WTC11 (cell line): ENCODE data around the gene TTC7B. TPM values are rescaled to one million over a fixed set of nuclear protein-coding genes. Genes with fewer than 3 reads are reported as not detected.

Source experiments
- ATAC-seq: fragments of 200-7000 bp; cut with Tn5 transposase; 2 replicates; pipeline ENCODE4 v1.10.0; 2021; ENCODE audit warnings: mild to moderate bottlenecking, moderate library complexity
- CTCF ChIA-PET: fragments of 300-600 bp; sonication (Branson Sonifier 250); formaldehyde crosslinking; loops from one replicate; lab custom pipeline; 2021; ENCODE audit warnings: antibody characterized with exemption; lab: Charles Lee
- POLR2A ChIA-PET: fragments of 350-600 bp; sonication (Branson Sonifier 250); formaldehyde crosslinking; loops from one replicate; lab custom pipeline; 2021; ENCODE audit warnings: antibody characterized with exemption; lab: Charles Lee
- DNase-seq: peaks from one replicate; pipeline ENCODE4 v3.0.0; 2021; ENCODE audit warnings: low spot score
- H3K27ac Mint-ChIP-seq: 2 replicates; pipeline ENCODE4 v1.8.0; 2021; ENCODE audit warnings: mixed read lengths
- H3K27me3 Mint-ChIP-seq: 2 replicates; pipeline ENCODE4 v1.8.0; 2021; ENCODE audit warnings: low read depth, mild to moderate bottlenecking, moderate library complexity, mixed read lengths
- H3K36me3 Mint-ChIP-seq: 2 replicates; pipeline ENCODE4 v1.8.0; 2021; ENCODE audit warnings: mixed read lengths
- H3K4me1 Mint-ChIP-seq: 2 replicates; pipeline ENCODE4 v1.8.0; 2022; ENCODE audit warnings: mixed read lengths
- H3K4me3 Mint-ChIP-seq: 2 replicates; pipeline ENCODE4 v1.8.0; 2021; ENCODE audit warnings: mild to moderate bottlenecking, moderate library complexity, mixed read lengths
- H3K9me3 Mint-ChIP-seq: 2 replicates; pipeline ENCODE4 v1.8.0; 2021; ENCODE audit warnings: mixed read lengths
- ETV6 ChIP-seq: sonication (generic); formaldehyde crosslinking; IDR thresholded peaks from 2 replicates; pipeline ENCODE4 v1.8.1; 2022; ENCODE audit warnings: mild to moderate bottlenecking, missing genetic modification reagents
- GABPB1 ChIP-seq: sonication (generic); formaldehyde crosslinking; IDR thresholded peaks from 2 replicates; pipeline ENCODE4 v1.8.1; 2023; ENCODE audit warnings: mild to moderate bottlenecking, missing genetic modification reagents
- HMGA2 ChIP-seq: fragments of 250-450 bp; sonication (Bioruptor Pico); IDR thresholded peaks from 2 replicates; pipeline ENCODE4 v1.4.0; 2021; ENCODE audit warnings: mild to moderate bottlenecking, moderate library complexity
- JAZF1 ChIP-seq: fragments of 250-450 bp; sonication (Bioruptor Pico); IDR thresholded peaks from 2 replicates; pipeline ENCODE4 v1.9.0; 2021; ENCODE audit warnings: moderate library complexity, mild to moderate bottlenecking, inconsistent platforms
- MYBL2 ChIP-seq: sonication (generic); formaldehyde crosslinking; IDR thresholded peaks from 2 replicates; pipeline ENCODE4 v1.8.1; 2023; ENCODE audit warnings: mild to moderate bottlenecking, moderate library complexity, missing genetic modification reagents
- SOX15 ChIP-seq: fragments of 250-450 bp; sonication (Bioruptor Pico); IDR thresholded peaks from 2 replicates; pipeline ENCODE4 v1.9.0; 2021; ENCODE audit warnings: mild to moderate bottlenecking
- TCF7 ChIP-seq: sonication (generic); formaldehyde crosslinking; IDR thresholded peaks from 2 replicates; pipeline ENCODE4 v1.8.0; 2022; ENCODE audit warnings: mild to moderate bottlenecking, low read depth, missing genetic modification reagents, moderate library complexity
- ZNF121 ChIP-seq: sonication (generic); formaldehyde crosslinking; IDR thresholded peaks from 2 replicates; pipeline ENCODE4 v1.8.0; 2023; ENCODE audit warnings: missing genetic modification reagents
- ZNF138 ChIP-seq: sonication (generic); formaldehyde crosslinking; conservative IDR thresholded peaks from 2 replicates; pipeline ENCODE4 v1.8.1; 2022; ENCODE audit warnings: mild to moderate bottlenecking, moderate library complexity, missing genetic modification reagents
- ZNF317 ChIP-seq: sonication (generic); formaldehyde crosslinking; IDR thresholded peaks from 2 replicates; pipeline ENCODE4 v1.8.1; 2023; ENCODE audit warnings: low read depth, mild to moderate bottlenecking, moderate library complexity, missing genetic modification reagents, borderline replicate concordance
- ZNF671 ChIP-seq: fragments of 250-450 bp; sonication (Bioruptor Pico); IDR thresholded peaks from 2 replicates; pipeline ENCODE4 v1.8.0; 2021; ENCODE audit warnings: mild to moderate bottlenecking
- total RNA-seq: library from RNA; stranded (reverse); gene quantifications from 3 replicates; pipeline ENCODE4 v1.2.3, GENCODE V29; 2021
- TF ChIP-seq, protein P1 (sequence below): sonication (generic); formaldehyde crosslinking; IDR thresholded peaks from 2 replicates; pipeline ENCODE4 v1.8.0; 2022; ENCODE audit warnings: mild to moderate bottlenecking, missing genetic modification reagents
- TF ChIP-seq, protein P2 (sequence below): sonication (generic); formaldehyde crosslinking; IDR thresholded peaks from 2 replicates; pipeline ENCODE4 v1.8.0; 2022; ENCODE audit warnings: mild to moderate bottlenecking, missing genetic modification reagents
- TF ChIP-seq, protein P3 (sequence below): sonication (generic); formaldehyde crosslinking; conservative IDR thresholded peaks from 2 replicates; pipeline ENCODE4 v1.8.1; 2022; ENCODE audit warnings: mild to moderate bottlenecking, missing genetic modification reagents
- TF ChIP-seq, protein P4 (sequence below): sonication (generic); formaldehyde crosslinking; IDR thresholded peaks from 2 replicates; pipeline ENCODE4 v1.8.1; 2022; ENCODE audit warnings: low read depth, missing genetic modification reagents, borderline replicate concordance
- TF ChIP-seq, protein P5 (sequence below): sonication (generic); formaldehyde crosslinking; IDR thresholded peaks from 2 replicates; pipeline ENCODE4 v1.8.0; 2022; ENCODE audit warnings: mild to moderate bottlenecking, missing genetic modification reagents
- TF ChIP-seq, protein P6 (sequence below): fragments of 250-450 bp; sonication (Bioruptor Pico); IDR thresholded peaks from 2 replicates; pipeline ENCODE4 v2.1.2; 2022; ENCODE audit warnings: mild to moderate bottlenecking, moderate library complexity
- TF ChIP-seq, protein P7 (sequence below): fragments of 250-450 bp; sonication (Bioruptor Pico); IDR thresholded peaks from 2 replicates; pipeline ENCODE4 v1.9.0; 2021; ENCODE audit warnings: moderate library complexity, mild to moderate bottlenecking, inconsistent platforms, borderline replicate concordance

The TTC7B gene
- total RNA-seq, 1 experiment from 2014 or later: 27.6 TPM

DNA sequence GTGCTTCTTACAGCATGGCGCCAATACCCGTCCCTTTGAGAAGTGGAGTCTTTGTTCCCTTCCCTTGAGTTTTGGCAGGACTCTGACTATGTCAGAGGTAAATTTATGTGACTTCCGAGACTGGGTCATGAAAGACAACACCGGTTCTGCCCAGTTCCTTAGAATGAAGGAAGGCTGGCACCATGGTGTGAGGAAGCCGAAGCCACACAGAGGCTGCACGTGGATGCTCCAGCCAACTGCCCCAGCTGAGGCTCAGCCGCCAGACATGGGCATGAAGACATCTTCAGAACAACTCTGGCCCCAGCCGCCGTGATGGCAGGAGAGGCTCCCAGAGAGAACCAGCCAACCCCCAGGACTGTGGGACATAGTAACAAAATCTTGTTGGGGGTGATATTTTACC is 308.2 kb downstream of the TTC7B start (continued):
- TF ChIP-seq, protein P1, sequence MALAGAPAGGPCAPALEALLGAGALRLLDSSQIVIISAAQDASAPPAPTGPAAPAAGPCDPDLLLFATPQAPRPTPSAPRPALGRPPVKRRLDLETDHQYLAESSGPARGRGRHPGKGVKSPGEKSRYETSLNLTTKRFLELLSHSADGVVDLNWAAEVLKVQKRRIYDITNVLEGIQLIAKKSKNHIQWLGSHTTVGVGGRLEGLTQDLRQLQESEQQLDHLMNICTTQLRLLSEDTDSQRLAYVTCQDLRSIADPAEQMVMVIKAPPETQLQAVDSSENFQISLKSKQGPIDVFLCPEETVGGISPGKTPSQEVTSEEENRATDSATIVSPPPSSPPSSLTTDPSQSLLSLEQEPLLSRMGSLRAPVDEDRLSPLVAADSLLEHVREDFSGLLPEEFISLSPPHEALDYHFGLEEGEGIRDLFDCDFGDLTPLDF (CRISPR knock-in tag): no peak

DNA sequence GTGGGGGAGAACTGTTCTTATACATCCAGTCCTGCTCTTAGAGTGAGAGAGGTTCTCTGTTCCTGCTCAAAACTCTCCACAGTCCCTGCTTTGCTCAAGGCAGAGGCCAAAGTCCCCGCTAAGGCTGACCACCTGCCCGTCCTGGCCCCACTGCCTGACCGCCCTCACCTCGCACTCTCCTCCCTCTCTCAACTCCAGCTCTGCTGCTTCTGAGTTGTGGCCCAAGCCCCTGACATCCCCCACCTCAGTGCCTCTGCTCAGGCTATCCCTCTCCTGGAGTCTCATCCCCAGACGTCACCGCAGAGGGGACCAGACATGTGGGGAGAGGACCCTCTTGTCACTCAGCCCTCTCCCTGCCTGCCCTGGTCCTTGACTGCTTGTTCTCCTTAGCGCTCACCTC is 308.8 kb downstream of the TTC7B start:
- H3K4me1 Mint-ChIP-seq: peaks cover 36% of the 10 kb centered on the region
- H3K36me3 Mint-ChIP-seq: no peaks in the 10 kb centered on the region
- POLR2A ChIA-PET: no interaction called here
- ATAC-seq (no peak), DNase-seq (no peak)
- no peak overlapping the region for H3K4me3 Mint-ChIP-seq
- TF ChIP-seq GABPB1 (CRISPR knock-in tag) (no peak), MYBL2 (CRISPR knock-in tag) (no peak), SOX15 (no peak), ZNF317 (CRISPR knock-in tag) (no peak), ZNF138 (CRISPR knock-in tag) (no peak), JAZF1 (CRISPR knock-in tag) (no peak), HMGA2 (CRISPR knock-in tag) (no peak), TCF7 (CRISPR knock-in tag) (no peak), ZNF671 (no peak), ETV6 (CRISPR knock-in tag) (no peak), ZNF121 (CRISPR knock-in tag) (no peak)
- TF ChIP-seq, protein P2, sequence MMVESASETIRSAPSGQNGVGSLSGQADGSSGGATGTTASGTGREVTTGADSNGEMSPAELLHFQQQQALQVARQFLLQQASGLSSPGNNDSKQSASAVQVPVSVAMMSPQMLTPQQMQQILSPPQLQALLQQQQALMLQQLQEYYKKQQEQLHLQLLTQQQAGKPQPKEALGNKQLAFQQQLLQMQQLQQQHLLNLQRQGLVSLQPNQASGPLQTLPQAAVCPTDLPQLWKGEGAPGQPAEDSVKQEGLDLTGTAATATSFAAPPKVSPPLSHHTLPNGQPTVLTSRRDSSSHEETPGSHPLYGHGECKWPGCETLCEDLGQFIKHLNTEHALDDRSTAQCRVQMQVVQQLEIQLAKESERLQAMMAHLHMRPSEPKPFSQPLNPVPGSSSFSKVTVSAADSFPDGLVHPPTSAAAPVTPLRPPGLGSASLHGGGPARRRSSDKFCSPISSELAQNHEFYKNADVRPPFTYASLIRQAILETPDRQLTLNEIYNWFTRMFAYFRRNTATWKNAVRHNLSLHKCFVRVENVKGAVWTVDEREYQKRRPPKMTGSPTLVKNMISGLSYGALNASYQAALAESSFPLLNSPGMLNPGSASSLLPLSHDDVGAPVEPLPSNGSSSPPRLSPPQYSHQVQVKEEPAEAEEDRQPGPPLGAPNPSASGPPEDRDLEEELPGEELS (CRISPR knock-in tag): no peak
- TF ChIP-seq, protein P3, sequence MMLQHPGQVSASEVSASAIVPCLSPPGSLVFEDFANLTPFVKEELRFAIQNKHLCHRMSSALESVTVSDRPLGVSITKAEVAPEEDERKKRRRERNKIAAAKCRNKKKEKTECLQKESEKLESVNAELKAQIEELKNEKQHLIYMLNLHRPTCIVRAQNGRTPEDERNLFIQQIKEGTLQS (CRISPR knock-in tag): no peak
- TF ChIP-seq, protein P4, sequence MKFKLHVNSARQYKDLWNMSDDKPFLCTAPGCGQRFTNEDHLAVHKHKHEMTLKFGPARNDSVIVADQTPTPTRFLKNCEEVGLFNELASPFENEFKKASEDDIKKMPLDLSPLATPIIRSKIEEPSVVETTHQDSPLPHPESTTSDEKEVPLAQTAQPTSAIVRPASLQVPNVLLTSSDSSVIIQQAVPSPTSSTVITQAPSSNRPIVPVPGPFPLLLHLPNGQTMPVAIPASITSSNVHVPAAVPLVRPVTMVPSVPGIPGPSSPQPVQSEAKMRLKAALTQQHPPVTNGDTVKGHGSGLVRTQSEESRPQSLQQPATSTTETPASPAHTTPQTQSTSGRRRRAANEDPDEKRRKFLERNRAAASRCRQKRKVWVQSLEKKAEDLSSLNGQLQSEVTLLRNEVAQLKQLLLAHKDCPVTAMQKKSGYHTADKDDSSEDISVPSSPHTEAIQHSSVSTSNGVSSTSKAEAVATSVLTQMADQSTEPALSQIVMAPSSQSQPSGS (CRISPR knock-in tag): no peak
- TF ChIP-seq, protein P5, sequence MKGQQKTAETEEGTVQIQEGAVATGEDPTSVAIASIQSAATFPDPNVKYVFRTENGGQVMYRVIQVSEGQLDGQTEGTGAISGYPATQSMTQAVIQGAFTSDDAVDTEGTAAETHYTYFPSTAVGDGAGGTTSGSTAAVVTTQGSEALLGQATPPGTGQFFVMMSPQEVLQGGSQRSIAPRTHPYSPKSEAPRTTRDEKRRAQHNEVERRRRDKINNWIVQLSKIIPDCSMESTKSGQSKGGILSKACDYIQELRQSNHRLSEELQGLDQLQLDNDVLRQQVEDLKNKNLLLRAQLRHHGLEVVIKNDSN: no peak
- TF ChIP-seq, protein P6, sequence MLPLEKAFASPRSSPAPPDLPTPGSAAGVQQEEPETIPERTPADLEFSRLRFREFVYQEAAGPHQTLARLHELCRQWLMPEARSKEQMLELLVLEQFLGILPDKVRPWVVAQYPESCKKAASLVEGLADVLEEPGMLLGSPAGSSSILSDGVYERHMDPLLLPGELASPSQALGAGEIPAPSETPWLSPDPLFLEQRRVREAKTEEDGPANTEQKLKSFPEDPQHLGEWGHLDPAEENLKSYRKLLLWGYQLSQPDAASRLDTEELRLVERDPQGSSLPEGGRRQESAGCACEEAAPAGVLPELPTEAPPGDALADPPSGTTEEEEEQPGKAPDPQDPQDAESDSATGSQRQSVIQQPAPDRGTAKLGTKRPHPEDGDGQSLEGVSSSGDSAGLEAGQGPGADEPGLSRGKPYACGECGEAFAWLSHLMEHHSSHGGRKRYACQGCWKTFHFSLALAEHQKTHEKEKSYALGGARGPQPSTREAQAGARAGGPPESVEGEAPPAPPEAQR: no peak
- TF ChIP-seq, protein P7, sequence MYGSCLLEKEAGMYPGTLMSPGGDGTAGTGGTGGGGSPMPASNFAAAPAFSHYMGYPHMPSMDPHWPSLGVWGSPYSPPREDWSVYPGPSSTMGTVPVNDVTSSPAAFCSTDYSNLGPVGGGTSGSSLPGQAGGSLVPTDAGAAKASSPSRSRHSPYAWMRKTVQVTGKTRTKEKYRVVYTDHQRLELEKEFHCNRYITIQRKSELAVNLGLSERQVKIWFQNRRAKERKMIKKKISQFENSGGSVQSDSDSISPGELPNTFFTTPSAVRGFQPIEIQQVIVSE: no peak
- 0 out of 2 replicates have a peak overlapping the region, but pooled peaks have one; percentile 47 for H3K27ac Mint-ChIP-seq
- no peaks in the 10 kb centered on the region for H3K9me3 Mint-ChIP-seq
- CTCF ChIA-PET: no interaction called here
- H3K27me3 Mint-ChIP-seq: no peaks in the 10 kb centered on the region
